K562 (cell line): Measurements from ENCODE around the gene HPCAL1. TPM values are rescaled to one million over a fixed set of nuclear protein-coding genes. Genes with fewer than 3 reads are reported as not detected.

Source experiments
- ELF1 ChIP-seq: fragments of 200-800 bp; sonication (Bioruptor generic); IDR thresholded peaks from 2 replicates; pipeline ENCODE4 v1.6.1; 2016; ENCODE audit warnings: missing genetic modification characterization, missing compliant biosample characterization
- FOXK1 ChIP-seq: sonication (generic); formaldehyde crosslinking; IDR thresholded peaks from 2 replicates; pipeline ENCODE4 v1.8.0; 2022; ENCODE audit warnings: missing genetic modification reagents, mild to moderate bottlenecking, borderline replicate concordance
- MED1 ChIP-seq: sonication (generic); formaldehyde crosslinking; IDR thresholded peaks from 2 replicates; pipeline ENCODE4 v1.8.1; 2023; ENCODE audit warnings: missing genetic modification reagents, borderline replicate concordance
- MGA ChIP-seq: fragments of 450-650 bp; IDR thresholded peaks from 2 replicates; pipeline ENCODE4 v1.6.1; 2016; ENCODE audit warnings: mild to moderate bottlenecking, moderate library complexity
- NCOA4 ChIP-seq: fragments of 450-650 bp; IDR thresholded peaks from 2 replicates; pipeline ENCODE4 v1.6.1; 2018; ENCODE audit warnings: mild to moderate bottlenecking; ENCODE audit not compliant: partially characterized antibody
- OTX1 ChIP-seq: fragments of 450-650 bp; formaldehyde crosslinking; IDR thresholded peaks from 2 replicates; pipeline ENCODE4 v1.4.0; 2022; ENCODE audit warnings: mild to moderate bottlenecking
- PHB2 ChIP-seq: fragments of 450-650 bp; IDR thresholded peaks from 2 replicates; pipeline ENCODE4 v1.6.1; 2017; ENCODE audit warnings: low read depth
- RBFOX2 ChIP-seq: fragments of 200-400 bp; formaldehyde crosslinking; IDR thresholded peaks from 2 replicates; pipeline ENCODE4 v1.6.1; 2017; ENCODE audit warnings: low read depth, mild to moderate bottlenecking, low read length, moderate library complexity
- RFX1 ChIP-seq: fragments of 450-650 bp; IDR thresholded peaks from 2 replicates; pipeline ENCODE4 v1.6.1; 2016; ENCODE audit warnings: mild to moderate bottlenecking, moderate library complexity
- SMARCB1 ChIP-seq: IDR thresholded peaks from 2 replicates; pipeline ENCODE4 v1.6.1; 2011; ENCODE audit warnings: improper control_type of control experiment, low read depth; ENCODE audit not compliant: insufficient read length
- TARDBP ChIP-seq: fragments of 450-650 bp; IDR thresholded peaks from 2 replicates; pipeline ENCODE4 v1.6.1; 2016
- ZFP36 ChIP-seq: fragments of 150-350 bp; IDR thresholded peaks from 2 replicates; pipeline ENCODE4 v1.6.1; 2018; ENCODE audit warnings: low read length, low read depth; ENCODE audit not compliant: partially characterized antibody
- ZMIZ1 ChIP-seq, 2 experiments: fragments of 150-350 bp in 1 of 2; IDR thresholded peaks; 2 replicates each; pipeline ENCODE4 v1.6.1; 2012 to 2016; ENCODE audit warnings: low read depth in 2 of 2, low read length in 2 of 2, mild to moderate bottlenecking in 1 of 2, moderate library complexity in 1 of 2
- ZNF324 ChIP-seq: fragments of 250-450 bp; sonication (Bioruptor Pico); IDR thresholded peaks from 2 replicates; pipeline ENCODE4 v1.4.0; 2020; ENCODE audit warnings: mild to moderate bottlenecking
- ZNF586 ChIP-seq: fragments of 450-650 bp; formaldehyde crosslinking; conservative IDR thresholded peaks from 2 replicates; pipeline ENCODE4 v1.4.0; 2020; ENCODE audit warnings: mild to moderate bottlenecking, moderate library complexity
- polyA plus RNA-seq, 8 experiments: library from polyadenylated mRNA; depleted of rRNA in 4 of 8; stranded (reverse) in 5 of 8; unstranded in 3 of 8; fragments of >200 nt; fragmentation: Nextera tagmentation in 2 of 8; fragmentation: Illumina TruSeq in 1 of 8; extraction: Ambion mirVana in 2 of 8; extraction: Trizol in 1 of 8; gene quantifications; 2 replicates each; pipeline versions ENCODE4 v1.2.1 to v1.2.3, GENCODE V29; 2011 to 2014; ENCODE audit warnings: inconsistent platforms in 1 of 8, missing spikeins in 1 of 8
- total RNA-seq, 7 experiments: library from RNA; depleted of rRNA in 6 of 7; stranded (reverse); fragments of >200 nt in 6 of 7; fragmentation: Illumina TruSeq in 2 of 7; extraction: Trizol in 2 of 7; gene quantifications; 2 replicates each; pipeline versions ENCODE4 v1.2.1 to v1.2.3, GENCODE V29; 2011 to 2021; ENCODE audit warnings: low replicate concordance in 1 of 7

The HPCAL1 gene
- total and polyA plus RNA-seq, 9 of the 15 experiments (the other 6 are each of a cell fraction or from before 2014, with no cell fraction given) = 2.7 to 65.5 (median 23.9) TPM

GRCh38 chr2:10285556-10286198, 17.0 kb upstream of the HPCAL1 start (continued):
- TF ChIP-seq ZMIZ1 (IDR thresholded peaks at IDR 0.05; ENCODE audit: low read depth in 2 of 2, low read length in 2 of 2) = no peak
- TF ChIP-seq MGA = peak; percentile 75; the same call in 1 of the 2 replicates
- TF ChIP-seq NCOA4 = no peak
- TF ChIP-seq SMARCB1 = no peak
- TF ChIP-seq OTX1 (CRISPR knock-in tag) = no peak
- TF ChIP-seq FOXK1 (CRISPR knock-in tag) = no peak
- TF ChIP-seq ZNF324 (CRISPR knock-in tag) = no peak
- no peak for TF ChIP-seq ELF1 (tag)
- no peak for TF ChIP-seq RFX1
- TF ChIP-seq MED1 (CRISPR knock-in tag) = no peak
- no peak for TF ChIP-seq TARDBP
- no peak for TF ChIP-seq ZNF586 (CRISPR knock-in tag)
- TF ChIP-seq PHB2 = no peak
- TF ChIP-seq ZFP36 = no peak
- peak; percentile 44 for TF ChIP-seq RBFOX2
